A549 treated with Mapracorat at 1 μM for 4 hours (cell line): ENCODE measurements around the gene HPS6. TPM values are rescaled to one million over a fixed set of nuclear protein-coding genes. Genes with fewer than 3 reads are reported as not detected.

Experiments used
- total RNA-seq: library from RNA; stranded (reverse); fragments of 200-300 nt; extraction: Qiagen RNA extraction; gene quantifications from 5 replicates; pipeline ENCODE4 v1.2.3, GENCODE V29; 2022

Gene HPS6
- 27.3 to 38.1 TPM (median 35.3 TPM) in 5 replicates for total RNA-seq

DNA sequence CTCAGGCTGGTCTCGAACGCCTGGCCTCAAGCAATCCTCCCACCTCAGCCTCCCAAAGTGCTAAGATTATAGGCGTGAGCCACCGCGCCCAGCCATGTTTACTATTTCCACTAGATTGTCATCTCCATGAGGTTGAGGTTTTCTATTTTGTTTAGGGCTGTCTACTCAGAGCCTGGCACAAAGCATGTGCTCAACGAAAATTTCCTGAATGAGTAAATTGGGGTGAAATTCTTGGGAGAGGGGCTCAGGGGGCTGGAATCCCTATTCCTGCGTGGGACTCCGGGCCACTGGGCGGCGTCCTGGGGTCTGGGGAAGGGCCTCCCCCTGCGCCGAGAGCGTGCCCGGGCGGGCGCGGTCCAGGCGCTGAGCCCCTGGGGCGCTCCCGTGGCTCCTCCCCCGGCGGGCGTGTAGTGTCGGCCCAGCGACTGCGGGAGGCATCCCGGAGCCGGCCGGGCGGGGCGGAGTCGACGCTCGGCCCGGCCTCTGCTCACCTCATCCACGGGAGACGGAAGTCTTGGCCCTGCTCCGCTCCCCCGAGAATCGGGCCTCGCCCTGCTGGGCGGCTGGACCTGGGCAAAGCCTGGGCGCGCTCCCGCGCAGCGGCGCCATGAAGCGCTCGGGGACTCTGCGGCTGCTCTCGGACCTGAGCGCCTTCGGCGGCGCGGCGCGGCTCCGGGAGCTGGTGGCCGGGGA lies at the start of gene HPS6:
Gene HPS6 (plus strand): TSS at position 482 of the 693 bp plus-strand sequence. CDS start 126 bp downstream, at position 608.

DNA sequence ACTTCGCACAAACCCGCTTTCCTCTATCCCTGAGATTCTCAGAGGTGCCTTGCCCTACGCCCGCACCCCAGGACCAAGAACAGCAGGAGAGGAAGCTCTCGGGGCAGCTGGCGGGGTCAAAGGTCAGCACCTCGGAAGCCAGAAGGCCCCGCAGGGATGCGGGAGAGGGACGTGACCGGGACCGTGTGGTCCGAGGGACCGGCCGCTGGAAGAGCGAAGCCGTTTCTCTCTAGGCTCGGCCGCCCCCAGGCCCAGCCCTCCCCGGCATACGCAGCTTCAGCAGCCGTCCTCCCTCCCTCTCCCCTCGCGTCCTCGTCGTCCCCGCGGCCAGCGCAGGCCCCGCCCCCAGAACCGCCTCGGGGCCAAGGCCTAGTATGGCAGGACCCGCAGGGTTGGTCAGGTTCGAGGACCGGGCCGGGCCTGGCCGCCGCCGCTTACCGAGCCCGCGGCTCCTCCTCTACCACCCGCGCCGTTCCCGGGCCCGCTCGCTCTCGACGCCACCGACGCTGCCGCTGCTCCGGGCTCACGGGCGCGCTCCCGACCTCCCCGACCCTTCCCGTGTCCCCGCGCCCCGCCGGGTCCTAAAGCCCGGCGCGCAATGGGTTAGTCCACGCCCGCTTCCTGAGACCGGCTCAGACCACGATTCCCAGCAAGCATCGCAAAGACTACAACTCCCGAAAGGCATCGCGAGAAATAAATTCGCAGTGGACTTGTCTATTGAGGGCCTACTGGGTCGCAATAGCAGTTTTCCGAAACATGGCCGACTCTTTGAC lies 9.3 kb upstream of the HPS6 start, which contains the start of gene ARMH3:
Gene ARMH3 (minus strand): TSS at position 527 of the 773 bp plus-strand sequence. CDS start 16,059 bp downstream, outside the sequence.

Other genes starting within 250 kb of the HPS6 start
- gene OGA, start 246.9 kb upstream of the HPS6 start, total RNA-seq = 64.7 to 80.1 TPM (median 70.9 TPM) in 5 replicates
- gene KCNIP2, start 221.5 kb upstream of the HPS6 start, total RNA-seq = 0.32 to 1.5 TPM (median 0.63 TPM) in 5 replicates
- gene ARMH3, start 9.2 kb upstream of the HPS6 start, total RNA-seq = 10.3 to 11.6 TPM (median 11.4 TPM) in 5 replicates
- gene LDB1, start 55.0 kb downstream of the HPS6 start, total RNA-seq = 27.8 to 39.9 TPM (median 33.9 TPM) in 5 replicates
- gene PPRC1, start 67.7 kb downstream of the HPS6 start, total RNA-seq = 48.5 to 64.4 TPM (median 57.3 TPM) in 5 replicates
- gene NOLC1, start 87.0 kb downstream of the HPS6 start, total RNA-seq = 160 to 171 TPM (median 167 TPM) in 5 replicates
- gene ELOVL3, start 160.9 kb downstream of the HPS6 start, total RNA-seq = 0.22 to 0.53 TPM (median 0.26 TPM) in 5 replicates
- gene PITX3, start 176.2 kb downstream of the HPS6 start, total RNA-seq = 0.41 to 1.2 TPM (median 0.69 TPM) in 5 replicates
- gene GBF1, start 180.2 kb downstream of the HPS6 start, total RNA-seq = 20.4 to 25.5 TPM (median 24.0 TPM) in 5 replicates